ENCODE results near the gene EME2.

GRCh38 chr16:1810536-1810935 lies 37.9 kb downstream of the EME2 start:
- TF ChIP-seq CTCF (IDR thresholded peaks at IDR 0.05; ENCODE audit: low read depth, low read length, missing input control) (no peak), YY1 (IDR thresholded peaks at IDR 0.05) (no peak), JUND (IDR thresholded peaks at IDR 0.05) (no peak), GABPA (IDR thresholded peaks at IDR 0.05 in 1 of 2, conservative IDR thresholded peaks at IDR 0.05 in 1 of 2) (no peak), ZBTB33 (IDR thresholded peaks at IDR 0.05) (no peak), REST (IDR thresholded peaks at IDR 0.05) (no peak), MAX (IDR thresholded peaks at IDR 0.05) (no peak), TAF1 (conservative IDR thresholded peaks at IDR 0.05) (no peak), EGR1 (IDR thresholded peaks at IDR 0.05; ENCODE audit: low read depth in 2 of 2) (no peak)

Measured in liver (tissue), 3 donors.